K562 (cell line): ENCODE data around the gene SCARF1. TPM values are rescaled to one million over a fixed set of nuclear protein-coding genes. Genes with fewer than 3 reads are reported as not detected.

ENCODE experiments used
- ATF1 ChIP-seq, 2 experiments: fragments of 450-650 bp in 1 of 2; IDR thresholded peaks; 2 replicates each; pipeline ENCODE4 v1.6.1; 2016; ENCODE audit warnings: missing compliant biosample characterization in 1 of 2, missing genetic modification characterization in 1 of 2
- BACH1 ChIP-seq: fragments of 200-800 bp; sonication (Bioruptor generic); IDR thresholded peaks from 2 replicates; pipeline ENCODE4 v1.6.1; 2016; ENCODE audit warnings: missing genetic modification characterization, missing compliant biosample characterization
- BRF1 ChIP-seq: IDR thresholded peaks from 3 replicates; pipeline ENCODE4 v1.6.1; 2011; ENCODE audit warnings: borderline replicate concordance, mild to moderate bottlenecking; ENCODE audit not compliant: insufficient read length; ENCODE audit errors: extremely low read depth
- CBFA2T2 ChIP-seq: fragments of 450-650 bp; conservative IDR thresholded peaks from 2 replicates; pipeline ENCODE4 v1.6.1; 2017; ENCODE audit warnings: mild to moderate bottlenecking
- CHD1 ChIP-seq: fragments of 200-600 bp; sonication (generic); IDR thresholded peaks from one replicate; pipeline ENCODE4 v1.6.1; 2012; ENCODE audit warnings: mild to moderate bottlenecking, moderate library complexity, low read length, inconsistent platforms
- CREBBP ChIP-seq: IDR thresholded peaks from one replicate; pipeline ENCODE4 v1.6.1; 2012; ENCODE audit warnings: low read depth, mild to moderate bottlenecking, control low read depth, inconsistent platforms, low read length
- EHMT2 ChIP-seq: fragments of 450-650 bp; IDR thresholded peaks from 2 replicates; pipeline ENCODE4 v1.6.1; 2018; ENCODE audit warnings: antibody characterized with exemption
- FOXK1 ChIP-seq: sonication (generic); formaldehyde crosslinking; IDR thresholded peaks from 2 replicates; pipeline ENCODE4 v1.8.0; 2022; ENCODE audit warnings: missing genetic modification reagents, mild to moderate bottlenecking, borderline replicate concordance
- HMG20A ChIP-seq: fragments of 450-650 bp; formaldehyde crosslinking; conservative IDR thresholded peaks from 2 replicates; pipeline ENCODE4 v1.4.0; 2020; ENCODE audit warnings: mild to moderate bottlenecking, mixed read lengths
- HSF4 ChIP-seq: fragments of 250-450 bp; sonication (Bioruptor Pico); IDR thresholded peaks from 2 replicates; pipeline ENCODE4 v2.1.2; 2022; ENCODE audit warnings: mild to moderate bottlenecking, moderate library complexity, borderline replicate concordance
- NONO ChIP-seq, 2 experiments: fragments of 200-400 bp in 1 of 2; fragments of 450-650 bp in 1 of 2; formaldehyde crosslinking in 1 of 2; IDR thresholded peaks; 2 replicates each; pipeline ENCODE4 v1.6.1; 2017; ENCODE audit warnings: low read depth in 2 of 2, mild to moderate bottlenecking in 2 of 2, moderate library complexity in 2 of 2, low read length in 1 of 2
- PRMT5 ChIP-seq: sonication (generic); formaldehyde crosslinking; IDR thresholded peaks from 2 replicates; pipeline ENCODE4 v1.5.0; 2020; ENCODE audit warnings: missing genetic modification reagents
- SMAD2 ChIP-seq: fragments of 150-350 bp; IDR thresholded peaks from 2 replicates; pipeline ENCODE4 v1.6.1; 2014; ENCODE audit warnings: low read depth, mild to moderate bottlenecking, low read length
- TARDBP ChIP-seq: fragments of 450-650 bp; IDR thresholded peaks from 2 replicates; pipeline ENCODE4 v1.6.1; 2016
- TEAD1 ChIP-seq, 2 experiments: fragments of 450-650 bp in 1 of 2; sonication (generic) in 1 of 2; formaldehyde crosslinking; IDR thresholded peaks; 2 replicates each; pipeline versions ENCODE4 v1.4.0 to v1.8.0; 2020 to 2022; ENCODE audit warnings: mild to moderate bottlenecking in 2 of 2, missing genetic modification reagents in 1 of 2
- TRIM24 ChIP-seq, 2 experiments: fragments of 450-650 bp; IDR thresholded peaks; 2 replicates each; pipeline ENCODE4 v1.6.1; 2016
- ZBED1 ChIP-seq: IDR thresholded peaks from 2 replicates; pipeline ENCODE4 v1.6.1; 2014
- ZBTB1 ChIP-seq: sonication (generic); formaldehyde crosslinking; IDR thresholded peaks from 2 replicates; pipeline ENCODE4 v1.8.1; 2023; ENCODE audit warnings: missing genetic modification reagents, low read depth, mild to moderate bottlenecking, borderline replicate concordance
- ZNF134 ChIP-seq: fragments of 250-450 bp; sonication (Bioruptor Pico); conservative IDR thresholded peaks from 2 replicates; pipeline ENCODE4 v1.4.0; 2020
- ZNF197 ChIP-seq: fragments of 200-800 bp; sonication (Bioruptor generic); IDR thresholded peaks from 2 replicates; pipeline ENCODE4 v1.6.1; 2016; ENCODE audit warnings: low read depth, missing genetic modification characterization, missing compliant biosample characterization
- ZNF707 ChIP-seq: fragments of 250-450 bp; sonication (Bioruptor Pico); conservative IDR thresholded peaks from 2 replicates; pipeline ENCODE4 v1.8.0; 2022; ENCODE audit warnings: inconsistent platforms, mild to moderate bottlenecking, moderate library complexity
- polyA plus RNA-seq, 8 experiments: library from polyadenylated mRNA; depleted of rRNA in 4 of 8; stranded (reverse) in 5 of 8; unstranded in 3 of 8; fragments of >200 nt; fragmentation: Nextera tagmentation in 2 of 8; fragmentation: Illumina TruSeq in 1 of 8; extraction: Ambion mirVana in 2 of 8; extraction: Trizol in 1 of 8; gene quantifications; 2 replicates each; pipeline versions ENCODE4 v1.2.1 to v1.2.3, GENCODE V29; 2011 to 2014; ENCODE audit warnings: inconsistent platforms in 1 of 8, missing spikeins in 1 of 8
- total RNA-seq, 7 experiments: library from RNA; depleted of rRNA in 6 of 7; stranded (reverse); fragments of >200 nt in 6 of 7; fragmentation: Illumina TruSeq in 2 of 7; extraction: Trizol in 2 of 7; gene quantifications; 2 replicates each; pipeline versions ENCODE4 v1.2.1 to v1.2.3, GENCODE V29; 2011 to 2021; ENCODE audit warnings: low replicate concordance in 1 of 7
- TF ChIP-seq, protein P1 (sequence below), 3 experiments: fragments of 200-800 bp in 1 of 3; fragments of 250-450 bp in 1 of 3; fragments of 450-650 bp in 1 of 3; sonication (Bioruptor Pico) in 1 of 3; sonication (Bioruptor generic) in 1 of 3; formaldehyde crosslinking in 1 of 3; IDR thresholded peaks; 2 replicates each; pipeline versions ENCODE4 v1.6.1 to v1.8.0; 2016 to 2022; ENCODE audit warnings: mild to moderate bottlenecking in 2 of 3, missing genetic modification characterization in 2 of 3, missing compliant biosample characterization in 1 of 3, moderate library complexity in 1 of 3
- TF ChIP-seq, protein P2 (sequence below): fragments of 450-650 bp; IDR thresholded peaks from 2 replicates; pipeline ENCODE4 v1.6.1; 2014; ENCODE audit warnings: low read depth, mild to moderate bottlenecking, moderate library complexity, borderline replicate concordance

Gene SCARF1
- total and polyA plus RNA-seq, 9 of the 15 experiments (the other 6 are each of a cell fraction or from before 2014, with no cell fraction given): 0.04 to 2.1 (median 0.63) TPM

DNA sequence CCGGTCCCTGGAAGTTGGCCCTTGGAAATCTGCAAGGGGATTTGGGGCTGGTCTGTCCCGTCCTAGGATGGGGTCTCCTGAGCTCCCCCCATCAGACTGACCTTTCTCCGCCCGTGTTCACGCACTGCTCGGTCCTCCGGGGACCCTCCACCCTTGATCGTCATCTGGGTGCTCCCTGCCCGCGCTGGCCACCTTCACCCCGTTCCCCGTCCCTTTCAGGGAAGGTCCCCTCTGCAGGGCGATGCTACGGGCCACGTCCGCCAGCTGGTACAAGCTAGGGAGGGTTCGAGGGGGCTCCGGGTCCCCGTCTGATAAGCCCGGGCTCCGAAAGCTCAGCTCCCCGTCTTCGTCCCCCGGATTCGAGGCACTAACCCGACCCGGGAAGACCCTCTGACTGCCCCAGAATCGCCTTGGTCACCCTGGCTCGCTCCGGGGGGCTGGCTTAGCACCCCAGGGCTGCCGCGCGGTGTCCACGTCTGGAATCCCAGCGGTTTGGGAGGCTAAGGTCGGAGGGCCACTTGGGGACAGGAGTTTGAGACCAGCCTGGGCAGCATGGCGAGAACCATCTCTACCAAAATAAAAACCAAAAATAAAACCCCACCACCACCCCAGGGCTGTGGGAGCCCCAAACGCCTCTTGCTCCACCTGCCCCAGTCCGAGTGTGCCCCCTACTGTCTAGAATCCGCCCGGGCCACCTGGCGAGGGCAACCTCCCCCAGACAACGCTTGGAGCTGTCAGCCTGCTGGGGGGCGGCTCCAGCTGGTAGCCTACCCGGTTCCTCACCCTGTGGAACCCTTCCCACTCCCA, 15.8 kb downstream of the SCARF1 start (continued):
- TF ChIP-seq BRF1: no peak
- no peak for TF ChIP-seq CREBBP
- no peak for TF ChIP-seq HSF4 (CRISPR knock-in tag)
- TF ChIP-seq TARDBP: no peak
- no peak for TF ChIP-seq NONO (IDR thresholded peaks at IDR 0.05; ENCODE audit: low read depth in 2 of 2, low read length in 1 of 2)
- TF ChIP-seq, protein P1, sequence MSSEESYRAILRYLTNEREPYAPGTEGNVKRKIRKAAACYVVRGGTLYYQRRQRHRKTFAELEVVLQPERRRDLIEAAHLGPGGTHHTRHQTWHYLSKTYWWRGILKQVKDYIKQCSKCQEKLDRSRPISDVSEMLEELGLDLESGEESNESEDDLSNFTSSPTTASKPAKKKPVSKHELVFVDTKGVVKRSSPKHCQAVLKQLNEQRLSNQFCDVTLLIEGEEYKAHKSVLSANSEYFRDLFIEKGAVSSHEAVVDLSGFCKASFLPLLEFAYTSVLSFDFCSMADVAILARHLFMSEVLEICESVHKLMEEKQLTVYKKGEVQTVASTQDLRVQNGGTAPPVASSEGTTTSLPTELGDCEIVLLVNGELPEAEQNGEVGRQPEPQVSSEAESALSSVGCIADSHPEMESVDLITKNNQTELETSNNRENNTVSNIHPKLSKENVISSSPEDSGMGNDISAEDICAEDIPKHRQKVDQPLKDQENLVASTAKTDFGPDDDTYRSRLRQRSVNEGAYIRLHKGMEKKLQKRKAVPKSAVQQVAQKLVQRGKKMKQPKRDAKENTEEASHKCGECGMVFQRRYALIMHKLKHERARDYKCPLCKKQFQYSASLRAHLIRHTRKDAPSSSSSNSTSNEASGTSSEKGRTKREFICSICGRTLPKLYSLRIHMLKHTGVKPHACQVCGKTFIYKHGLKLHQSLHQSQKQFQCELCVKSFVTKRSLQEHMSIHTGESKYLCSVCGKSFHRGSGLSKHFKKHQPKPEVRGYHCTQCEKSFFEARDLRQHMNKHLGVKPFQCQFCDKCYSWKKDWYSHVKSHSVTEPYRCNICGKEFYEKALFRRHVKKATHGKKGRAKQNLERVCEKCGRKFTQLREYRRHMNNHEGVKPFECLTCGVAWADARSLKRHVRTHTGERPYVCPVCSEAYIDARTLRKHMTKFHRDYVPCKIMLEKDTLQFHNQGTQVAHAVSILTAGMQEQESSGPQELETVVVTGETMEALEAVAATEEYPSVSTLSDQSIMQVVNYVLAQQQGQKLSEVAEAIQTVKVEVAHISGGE (CRISPR knock-in tag; IDR thresholded peaks at IDR 0.05): no peak
- 0 out of 4 replicates have a peak, but pooled peaks have one; percentile 15 to 47 for TF ChIP-seq TEAD1 (CRISPR knock-in tag; IDR thresholded peaks at IDR 0.05)
- TF ChIP-seq, protein P2, sequence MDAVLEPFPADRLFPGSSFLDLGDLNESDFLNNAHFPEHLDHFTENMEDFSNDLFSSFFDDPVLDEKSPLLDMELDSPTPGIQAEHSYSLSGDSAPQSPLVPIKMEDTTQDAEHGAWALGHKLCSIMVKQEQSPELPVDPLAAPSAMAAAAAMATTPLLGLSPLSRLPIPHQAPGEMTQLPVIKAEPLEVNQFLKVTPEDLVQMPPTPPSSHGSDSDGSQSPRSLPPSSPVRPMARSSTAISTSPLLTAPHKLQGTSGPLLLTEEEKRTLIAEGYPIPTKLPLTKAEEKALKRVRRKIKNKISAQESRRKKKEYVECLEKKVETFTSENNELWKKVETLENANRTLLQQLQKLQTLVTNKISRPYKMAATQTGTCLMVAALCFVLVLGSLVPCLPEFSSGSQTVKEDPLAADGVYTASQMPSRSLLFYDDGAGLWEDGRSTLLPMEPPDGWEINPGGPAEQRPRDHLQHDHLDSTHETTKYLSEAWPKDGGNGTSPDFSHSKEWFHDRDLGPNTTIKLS: no peak
- no peak for TF ChIP-seq SMAD2
- TF ChIP-seq ZBED1: no peak
- TF ChIP-seq CHD1: no peak
- TF ChIP-seq BACH1 (tag): no peak
- TF ChIP-seq ZNF707 (CRISPR knock-in tag): no peak
- no peak for TF ChIP-seq ZNF197 (CRISPR knock-in tag)
- no peak for TF ChIP-seq HMG20A
- TF ChIP-seq CBFA2T2: no peak
- TF ChIP-seq ZBTB1: no peak
- no peak for TF ChIP-seq TRIM24 (IDR thresholded peaks at IDR 0.05)
- no peak for TF ChIP-seq PRMT5 (CRISPR knock-in tag)
- TF ChIP-seq ZNF134 (CRISPR knock-in tag): no peak
- no peak for TF ChIP-seq EHMT2
- no peak for TF ChIP-seq ATF1 (CRISPR knock-in tag; IDR thresholded peaks at IDR 0.05)
- TF ChIP-seq ATF1 (tag; IDR thresholded peaks at IDR 0.05): no peak
- TF ChIP-seq FOXK1: no peak
